Kidney (tissue), 14 donors: Measurements from ENCODE around the gene KCTD19. TPM values are rescaled to one million over a fixed set of nuclear protein-coding genes. Genes with fewer than 3 reads are reported as not detected.
A peak's percentile ranks its signal among the peaks of the same experiment; 100 is the strongest.

Experiments
- DNase-seq, 5 donors: peaks; one replicate each; pipeline ENCODE4 v3.0.0-alpha.2; 2013 to 2020
- FAIRE-seq: peaks from 2 replicates; lab custom pipeline; 2012; peaks lifted over from hg19 to GRCh38; lab: Jason Lieb, UNC
- H3K27ac ChIP-seq, 2 donors: one replicate each; pipeline ENCODE4 v1.7.0; 2013; ENCODE audit warnings: low read depth in 2 of 2, low read length in 2 of 2, inconsistent platforms in 1 of 2
- H3K27me3 ChIP-seq: one replicate; pipeline ENCODE4 v1.7.1; 2013; ENCODE audit warnings: low read length, inconsistent platforms; ENCODE audit not compliant: control insufficient read depth, insufficient read depth
- H3K36me3 ChIP-seq, 3 donors: one replicate each; pipeline versions ENCODE4 v1.7.0 to v1.7.1; 2013; ENCODE audit warnings: low read length in 3 of 3, control low read depth in 1 of 3, inconsistent platforms in 1 of 3; ENCODE audit not compliant: insufficient read depth in 3 of 3, control insufficient read depth in 2 of 3
- H3K4me1 ChIP-seq, 3 donors: one replicate each; pipeline versions ENCODE4 v1.7.0 to v1.7.1; 2013; ENCODE audit warnings: low read length in 3 of 3, inconsistent platforms in 1 of 3, low read depth in 1 of 3; ENCODE audit not compliant: control insufficient read depth in 2 of 3, insufficient read depth in 2 of 3
- H3K4me3 ChIP-seq, 3 donors: one replicate each; pipeline versions ENCODE4 v1.7.0 to v1.8.1; 2013; ENCODE audit warnings: low read length in 3 of 3, control low read depth in 1 of 3, inconsistent platforms in 1 of 3
- H3K9ac ChIP-seq, 3 donors: one replicate each; pipeline versions ENCODE4 v1.7.0 to v1.7.1; 2013; ENCODE audit warnings: low read length in 3 of 3, control low read depth in 1 of 3, inconsistent platforms in 1 of 3
- H3K9me3 ChIP-seq, 3 donors: one replicate each; pipeline versions ENCODE4 v1.7.0 to v1.7.1; 2013; ENCODE audit warnings: low read length in 3 of 3, control low read depth in 1 of 3, inconsistent platforms in 1 of 3; ENCODE audit not compliant: control insufficient read depth in 2 of 3, insufficient read depth in 1 of 3
- CTCF ChIP-seq: IDR thresholded peaks from 3 replicates; pipeline ENCODE4 v1.5.1; 2012; ENCODE audit warnings: mild to moderate bottlenecking, moderate library complexity, borderline replicate concordance; ENCODE audit not compliant: insufficient read depth; ENCODE audit errors: extremely low read depth
- intact Hi-C: fragments of 100-400 bp; cut with DNase I; formaldehyde crosslinking; loops from one replicate; pipeline ENCODE4 v1.11.1; 2022
- polyA plus RNA-seq: library from polyadenylated mRNA; stranded (reverse); fragments of 350-450 nt; fragmentation: Illumina TruSeq; extraction: RNeasy Lipid Tissue Mini Kit (QIAGEN cat#74804); gene quantifications from one replicate; pipeline ENCODE4 v1.2.3, GENCODE V29; 2014; ENCODE audit warnings: low read depth, low replicate concordance; ENCODE audit not compliant: insufficient read depth
- total RNA-seq: library from RNA; stranded (reverse); fragmentation: NEBNext Ultra II Directional; extraction: Animal tissue kit (Norgen Biotek cat#: 25700); gene quantifications from one replicate; pipeline ENCODE4 v1.2.1, GENCODE V29; 2021
- donor health status: control.
- donor health status: control.
- donor health status: control.
- donor health status: control.
- donor health status: control.
- donor health status: DM: yes; HTN: yes; CAD: no.
- donor health status: Normal renal cell carcinoma (clear cell type).

Gene KCTD19
- total and polyA plus RNA-seq, 2 donors from 2014 or later, result 0.31 TPM; not detected in 1

- DNase-seq (peak; percentile 80 to 92 (median 86)), FAIRE-seq (no peak)
- H3K36me3 ChIP-seq, result no peaks in the 10 kb centered on the region
- peak within 1 kb of the TSS in 1 of 2 donors; percentile 32 for H3K27ac ChIP-seq
- peak; percentile 68 for TF ChIP-seq CTCF
- no peaks in the 10 kb centered on the region for H3K27me3 ChIP-seq
- H3K4me1 ChIP-seq, result peaks cover 0 to 2% (median 0%) of the 10 kb centered on the region in 3 donors
- peak within 1 kb of the TSS; percentile 11 to 37 (median 24) for H3K4me3 ChIP-seq
- H3K9ac ChIP-seq, result peak within 1 kb of the TSS in 2 of 3 donors; percentile 41 to 48
- no peaks in the 10 kb centered on the region for H3K9me3 ChIP-seq
- intact Hi-C loops, result no loop called here
These were observed 47.0 kb downstream of the KCTD19 start, which contains the start of gene PLEKHG4 for GRCh38 chr16:67279296-67280089. Gene PLEKHG4 (plus strand): TSS chr16:67279532. CDS start chr16:67280045, 513 bp downstream.

GRCh38 chr16:67278773-67279295, 47.7 kb downstream of the KCTD19 start:
- DNase-seq, result peak in 4 of 5 donors; percentile 17 to 82 (median 64)
- peak overlapping the region in 2 of 3 donors; percentile 41 to 48 for H3K9ac ChIP-seq
- intact Hi-C loops, result no loop called here

GRCh38 chr16:67277999-67278772, 48.4 kb downstream of the KCTD19 start:
- intact Hi-C loops, result no loop called here
- Histone ChIP-seq H3K27ac (no peak overlapping the region), H3K9ac (peak overlapping the region in 1 of 3 donors; percentile 48), H3K27me3 (no peaks in the 10 kb centered on the region), H3K4me1 (peaks cover 0 to 2% (median 0%) of the 10 kb centered on the region in 3 donors), H3K4me3 (peak overlapping the region in 1 of 3 donors; percentile 37), H3K9me3 (no peaks in the 10 kb centered on the region), H3K36me3 (no peaks in the 10 kb centered on the region)
- no peak for FAIRE-seq
- TF ChIP-seq CTCF, result no peak
- DNase-seq, result peak in 2 of 5 donors; percentile 27 to 63

More at GRCh38 chr16:67278773-67279295, 47.7 kb downstream of the KCTD19 start:
- Histone ChIP-seq H3K27me3 (no peaks in the 10 kb centered on the region), H3K4me1 (peaks cover 0 to 2% (median 0%) of the 10 kb centered on the region in 3 donors), H3K9me3 (no peaks in the 10 kb centered on the region), H3K27ac (no peak overlapping the region), H3K4me3 (peak overlapping the region in 2 of 3 donors; percentile 24 to 37), H3K36me3 (no peaks in the 10 kb centered on the region)
- TF ChIP-seq CTCF, result no peak
- no peak for FAIRE-seq
